Osteoblast (primary cell): Measurements from ENCODE around the gene DBX2. TPM values are rescaled to one million over a fixed set of nuclear protein-coding genes. Genes with fewer than 3 reads are reported as not detected.

Experiments
- DNase-seq: peaks from one replicate; pipeline ENCODE4 v3.0.0; 2011; ENCODE audit warnings: low spot score, mixed read lengths; ENCODE audit not compliant: insufficient read length; ENCODE audit errors: missing footprints
- H2AFZ ChIP-seq: 2 replicates; pipeline ENCODE4 v1.6.0; 2011; ENCODE audit warnings: mild to moderate bottlenecking, low read length
- H3K27ac ChIP-seq: 2 replicates; pipeline ENCODE4 v1.5.1; 2011; ENCODE audit warnings: mild to moderate bottlenecking, low read depth, low read length, moderate library complexity
- H3K27me3 ChIP-seq: 2 replicates; pipeline ENCODE4 v1.6.0; 2012; ENCODE audit warnings: mild to moderate bottlenecking, control low read depth, inconsistent platforms, low read length, moderate library complexity; ENCODE audit not compliant: insufficient read depth
- H3K36me3 ChIP-seq: 2 replicates; pipeline ENCODE4 v1.5.1; 2011; ENCODE audit warnings: mild to moderate bottlenecking, low read length, control low read depth, moderate library complexity; ENCODE audit not compliant: insufficient read depth
- H3K4me1 ChIP-seq: 2 replicates; pipeline ENCODE4 v1.5.1; 2011; ENCODE audit warnings: mild to moderate bottlenecking, low read length, control low read depth, moderate library complexity; ENCODE audit not compliant: insufficient read depth
- H3K4me2 ChIP-seq: 2 replicates; pipeline ENCODE4 v1.6.0; 2011; ENCODE audit warnings: mild to moderate bottlenecking, low read length; ENCODE audit not compliant: insufficient read depth
- H3K4me3 ChIP-seq: fragments of 200-600 bp; sonication (generic); 3 replicates; pipeline ENCODE4 v1.5.1; 2012; ENCODE audit warnings: mild to moderate bottlenecking, low read length, inconsistent platforms; ENCODE audit not compliant: insufficient read depth
- H3K79me2 ChIP-seq: 2 replicates; pipeline ENCODE4 v1.6.0; 2012; ENCODE audit warnings: mild to moderate bottlenecking, low read length, control low read depth, inconsistent platforms; ENCODE audit not compliant: insufficient read depth
- H3K9me3 ChIP-seq: 2 replicates; pipeline ENCODE4 v1.5.1; 2011; ENCODE audit warnings: low read depth, low read length, control low read depth
- H4K20me1 ChIP-seq: 2 replicates; pipeline ENCODE4 v1.6.0; 2012; ENCODE audit warnings: mild to moderate bottlenecking, low read length, control low read depth; ENCODE audit not compliant: insufficient read depth
- CTCF ChIP-seq: IDR thresholded peaks from 2 replicates; pipeline ENCODE4 v1.5.1; 2011; ENCODE audit warnings: mild to moderate bottlenecking, low read depth, low read length, moderate library complexity; ENCODE audit errors: extremely low read depth
- total RNA-seq: library from RNA; depleted of rRNA; stranded (reverse); fragments of >200 nt; gene quantifications from 2 replicates; pipeline ENCODE4 v1.2.3, GENCODE V29; 2012

DBX2 gene
- total RNA-seq, 1 donor = not detected

DNA sequence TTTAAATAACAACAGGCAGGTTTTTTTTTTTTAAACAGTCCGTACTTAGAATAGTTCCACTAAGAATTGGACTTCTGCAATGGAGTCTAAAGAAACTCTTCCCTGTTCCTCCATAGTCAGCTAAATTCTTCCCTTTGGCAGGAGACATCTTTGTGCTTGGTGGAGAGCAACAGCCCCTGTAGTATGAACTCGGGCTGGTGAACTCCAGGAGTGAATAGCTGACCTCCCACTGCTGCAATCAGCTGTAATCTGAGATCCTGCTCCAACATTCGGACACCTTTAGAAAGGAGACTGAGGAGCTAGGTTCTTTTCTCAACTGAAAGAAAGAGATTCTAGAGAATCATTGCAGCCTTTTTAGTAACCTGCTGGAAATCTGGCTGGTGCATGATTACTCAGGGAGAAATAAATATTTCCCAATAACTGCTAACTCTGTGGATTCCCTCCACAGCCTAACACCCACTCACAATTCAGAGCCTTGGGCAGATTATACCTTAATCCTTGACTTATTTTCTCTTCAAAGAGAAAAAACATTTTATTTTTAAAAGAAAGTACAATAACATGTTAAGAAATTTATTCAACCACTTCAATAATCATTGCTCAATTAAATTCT lies 25.6 kb upstream of the DBX2 start:
- TF ChIP-seq CTCF = no peak
- Histone ChIP-seq H3K27ac (no peak overlapping the region), H3K9me3 (no peaks in the 10 kb centered on the region), H3K4me2 (no peak overlapping the region), H4K20me1 (no peaks in the 10 kb centered on the region), H3K79me2 (no peaks in the 10 kb centered on the region), H2AFZ (no peak overlapping the region), H3K4me1 (no peaks in the 10 kb centered on the region), H3K4me3 (no peak overlapping the region), H3K36me3 (no peaks in the 10 kb centered on the region), H3K27me3 (no peaks in the 10 kb centered on the region)
- DNase-seq = no peak

DNA sequence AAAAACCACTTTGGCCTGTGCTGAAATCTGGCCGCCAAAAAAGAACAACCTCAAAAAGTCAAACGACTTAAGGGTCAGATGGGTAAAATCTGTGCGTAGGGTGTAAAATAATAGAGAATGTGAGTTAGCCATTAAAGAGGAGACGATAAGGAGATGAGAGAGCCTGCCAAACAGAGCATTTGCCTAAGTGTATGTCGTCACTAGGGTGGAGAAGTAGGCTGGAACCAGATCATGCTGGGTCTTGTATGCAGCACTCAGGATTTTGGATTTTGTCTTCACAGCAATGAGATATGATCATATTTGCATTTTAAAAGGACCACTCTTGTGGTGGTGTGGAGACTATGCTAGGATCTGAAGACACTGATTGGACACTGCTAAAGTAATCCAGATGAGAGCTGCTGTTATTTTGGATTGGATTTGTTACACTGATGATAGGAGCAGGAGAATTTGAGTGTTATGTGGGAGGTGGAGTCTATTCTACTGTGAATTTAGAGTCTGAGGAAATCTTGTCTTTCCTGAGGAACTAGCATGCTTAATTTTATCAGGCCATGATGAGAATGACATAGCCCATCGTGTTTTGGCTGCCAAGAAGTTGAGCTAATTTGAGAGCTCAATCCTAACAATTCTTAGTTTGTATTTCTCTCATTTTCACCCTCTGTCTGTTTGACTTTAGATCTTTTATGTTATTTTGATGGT lies 24.8 kb upstream of the DBX2 start:
- Histone ChIP-seq H3K4me1 (no peaks in the 10 kb centered on the region), H4K20me1 (no peaks in the 10 kb centered on the region)

DNA sequence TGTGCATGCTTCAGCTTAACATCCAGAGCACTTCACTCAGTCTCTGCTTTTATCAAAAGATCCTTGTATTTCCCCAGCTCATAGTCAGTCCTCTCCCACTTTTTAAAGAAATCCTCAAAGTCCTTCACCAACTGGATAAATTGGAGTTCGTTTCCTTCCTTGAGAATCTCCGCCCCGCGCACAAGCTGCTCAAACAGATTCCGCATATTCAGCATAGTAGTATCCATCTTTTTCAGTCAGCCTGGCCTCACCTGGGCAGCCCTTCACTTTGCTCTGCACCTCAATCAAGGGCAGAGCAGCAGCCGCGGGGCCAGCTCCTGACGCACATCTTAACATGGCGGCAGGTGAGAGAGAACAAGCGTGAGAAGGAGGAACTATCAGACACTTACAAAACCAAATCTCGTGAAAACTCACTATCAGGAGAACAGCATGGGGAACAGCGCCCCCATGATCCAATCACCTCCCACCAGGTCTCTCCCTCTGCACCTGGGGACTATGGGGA lies 14.3 kb upstream of the DBX2 start:
- TF ChIP-seq CTCF = no peak
- no peaks in the 10 kb centered on the region for H3K36me3 ChIP-seq
- no peak overlapping the region for H3K4me3 ChIP-seq
- no peak overlapping the region for H2AFZ ChIP-seq
- H4K20me1 ChIP-seq = no peaks in the 10 kb centered on the region
- no peak overlapping the region for H3K27ac ChIP-seq
- no peaks in the 10 kb centered on the region for H3K9me3 ChIP-seq
- H3K4me2 ChIP-seq = no peak overlapping the region
- no peak for DNase-seq
- no peaks in the 10 kb centered on the region for H3K27me3 ChIP-seq
- no peaks in the 10 kb centered on the region for H3K4me1 ChIP-seq
- no peaks in the 10 kb centered on the region for H3K79me2 ChIP-seq

More for the DNA sequence above, 24.8 kb upstream of the DBX2 start:
- Histone ChIP-seq H2AFZ (no peak overlapping the region), H3K79me2 (no peaks in the 10 kb centered on the region), H3K27me3 (no peaks in the 10 kb centered on the region), H3K4me3 (no peak overlapping the region), H3K4me2 (no peak overlapping the region), H3K9me3 (no peaks in the 10 kb centered on the region), H3K27ac (no peak overlapping the region), H3K36me3 (no peaks in the 10 kb centered on the region)
- DNase-seq = no peak
- TF ChIP-seq CTCF = no peak

GRCh38 chr12:45060976-45061375 lies 10.1 kb upstream of the DBX2 start:
- Histone ChIP-seq H3K9me3 (no peaks in the 10 kb centered on the region), H3K79me2 (no peaks in the 10 kb centered on the region), H3K4me1 (no peaks in the 10 kb centered on the region), H4K20me1 (no peaks in the 10 kb centered on the region), H3K36me3 (no peaks in the 10 kb centered on the region), H3K27ac (no peak overlapping the region), H3K4me3 (no peak overlapping the region), H2AFZ (no peak overlapping the region), H3K27me3 (no peaks in the 10 kb centered on the region), H3K4me2 (no peak overlapping the region)
- no peak for DNase-seq
- TF ChIP-seq CTCF = no peak
